Loucy (cell line): Measurements from ENCODE around the gene FSTL4.

Experiments
- H2AFZ ChIP-seq: fragments of 200-600 bp; sonication (generic); 2 replicates; pipeline ENCODE4 v1.6.0; 2016; ENCODE audit warnings: antibody characterized with exemption, mild to moderate bottlenecking, low read length, moderate library complexity
- H3F3A ChIP-seq: fragments of 200-600 bp; 2 replicates; pipeline ENCODE4 v1.6.0; 2016; ENCODE audit warnings: antibody characterized with exemption, low read depth, mild to moderate bottlenecking
- H3K27me3 ChIP-seq: fragments of 200-600 bp; sonication (generic); 2 replicates; pipeline ENCODE4 v1.6.1; 2014; ENCODE audit warnings: low read length, mild to moderate bottlenecking; ENCODE audit not compliant: insufficient read depth, poor library complexity, severe bottlenecking
- H3K36me3 ChIP-seq: fragments of 200-600 bp; sonication (generic); 2 replicates; pipeline ENCODE4 v1.6.1; 2016; ENCODE audit warnings: low read length; ENCODE audit not compliant: insufficient read depth
- H3K4me1 ChIP-seq: fragments of 200-600 bp; sonication (generic); 2 replicates; pipeline ENCODE4 v1.5.1; 2014; ENCODE audit warnings: low read length, mild to moderate bottlenecking; ENCODE audit not compliant: insufficient read depth, poor library complexity, severe bottlenecking
- H3K4me2 ChIP-seq: fragments of 200-600 bp; sonication (generic); 2 replicates; pipeline ENCODE4 v1.6.0; 2014; ENCODE audit warnings: antibody characterized with exemption, low read length, low read depth, mild to moderate bottlenecking; ENCODE audit not compliant: poor library complexity, severe bottlenecking
- H3K4me3 ChIP-seq: fragments of 200-600 bp; sonication (generic); 2 replicates; pipeline ENCODE4 v1.5.1; 2014; ENCODE audit warnings: low read length, mild to moderate bottlenecking, mixed read lengths; ENCODE audit not compliant: poor library complexity, severe bottlenecking
- H3K79me2 ChIP-seq: fragments of 200-600 bp; sonication (generic); 2 replicates; pipeline ENCODE4 v1.6.1; 2014; ENCODE audit warnings: low read length; ENCODE audit not compliant: insufficient read depth
- H3K9ac ChIP-seq: fragments of 200-600 bp; sonication (generic); 2 replicates; pipeline ENCODE4 v1.6.0; 2014; ENCODE audit warnings: mild to moderate bottlenecking, low read depth, low read length, moderate library complexity; ENCODE audit not compliant: poor library complexity, severe bottlenecking
- H3K9me2 ChIP-seq: fragments of 200-600 bp; sonication (generic); replicated peaks from 2 replicates; pipeline ENCODE4 v1.6.1; 2016; ENCODE audit warnings: low read depth, low read length, mixed read lengths
- H3K9me3 ChIP-seq: fragments of 200-600 bp; sonication (generic); 2 replicates; pipeline ENCODE4 v1.6.1; 2014; ENCODE audit warnings: mild to moderate bottlenecking, antibody characterized with exemption, low read length, low read depth; ENCODE audit not compliant: insufficient read depth
- H4K20me1 ChIP-seq: fragments of 200-600 bp; sonication (generic); 2 replicates; pipeline ENCODE4 v1.6.0; 2014; ENCODE audit warnings: antibody characterized with exemption, low read length, mild to moderate bottlenecking; ENCODE audit not compliant: insufficient read depth, poor library complexity, severe bottlenecking
- EZH2phosphoT487 ChIP-seq: fragments of 200-600 bp; IDR thresholded peaks from 2 replicates; pipeline ENCODE4 v1.6.1; 2018; ENCODE audit warnings: antibody characterized with exemption, mild to moderate bottlenecking, moderate library complexity, borderline replicate concordance
- TF ChIP-seq, protein P1 (sequence below): fragments of 200-600 bp; sonication (generic); conservative IDR thresholded peaks from 2 replicates; pipeline ENCODE4 v1.5.1; 2014; ENCODE audit warnings: mild to moderate bottlenecking, antibody characterized with exemption, low read length

FSTL4 gene

DNA sequence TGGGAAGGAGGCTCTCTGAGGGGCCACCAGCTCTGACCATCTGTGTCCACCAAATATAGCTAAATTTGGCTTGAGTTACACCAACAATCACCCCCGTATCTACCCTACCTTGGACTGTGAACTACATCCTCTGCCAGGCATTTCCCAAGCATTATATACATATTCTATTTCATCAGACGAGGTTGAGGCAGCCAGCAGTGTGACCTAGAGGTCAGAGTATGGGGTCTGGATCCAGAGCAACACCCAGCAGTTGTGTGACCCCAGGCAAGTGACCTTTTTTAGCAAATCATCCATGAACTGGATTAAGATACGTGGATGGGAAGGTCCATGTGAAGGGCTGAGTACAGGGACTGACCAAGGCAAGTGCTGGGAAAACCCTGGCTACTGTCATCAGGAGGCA, 379.9 kb downstream of the FSTL4 start:
- Histone ChIP-seq H3K4me3 (no peak overlapping the region), H3K4me1 (no peaks in the 10 kb centered on the region), H3K9me2 (no peaks in the 10 kb centered on the region), H3K9me3 (no peaks in the 10 kb centered on the region), H3K79me2 (no peaks in the 10 kb centered on the region), H2AFZ (no peak overlapping the region), H3K4me2 (no peak overlapping the region), H3K27me3 (no peaks in the 10 kb centered on the region), H3K36me3 (no peaks in the 10 kb centered on the region), H4K20me1 (no peaks in the 10 kb centered on the region), H3K9ac (no peak overlapping the region), H3F3A (no peaks in the 10 kb centered on the region)
- TF ChIP-seq EZH2phosphoT487 = no peak
- TF ChIP-seq, protein P1, sequence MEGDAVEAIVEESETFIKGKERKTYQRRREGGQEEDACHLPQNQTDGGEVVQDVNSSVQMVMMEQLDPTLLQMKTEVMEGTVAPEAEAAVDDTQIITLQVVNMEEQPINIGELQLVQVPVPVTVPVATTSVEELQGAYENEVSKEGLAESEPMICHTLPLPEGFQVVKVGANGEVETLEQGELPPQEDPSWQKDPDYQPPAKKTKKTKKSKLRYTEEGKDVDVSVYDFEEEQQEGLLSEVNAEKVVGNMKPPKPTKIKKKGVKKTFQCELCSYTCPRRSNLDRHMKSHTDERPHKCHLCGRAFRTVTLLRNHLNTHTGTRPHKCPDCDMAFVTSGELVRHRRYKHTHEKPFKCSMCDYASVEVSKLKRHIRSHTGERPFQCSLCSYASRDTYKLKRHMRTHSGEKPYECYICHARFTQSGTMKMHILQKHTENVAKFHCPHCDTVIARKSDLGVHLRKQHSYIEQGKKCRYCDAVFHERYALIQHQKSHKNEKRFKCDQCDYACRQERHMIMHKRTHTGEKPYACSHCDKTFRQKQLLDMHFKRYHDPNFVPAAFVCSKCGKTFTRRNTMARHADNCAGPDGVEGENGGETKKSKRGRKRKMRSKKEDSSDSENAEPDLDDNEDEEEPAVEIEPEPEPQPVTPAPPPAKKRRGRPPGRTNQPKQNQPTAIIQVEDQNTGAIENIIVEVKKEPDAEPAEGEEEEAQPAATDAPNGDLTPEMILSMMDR = no peak

DNA sequence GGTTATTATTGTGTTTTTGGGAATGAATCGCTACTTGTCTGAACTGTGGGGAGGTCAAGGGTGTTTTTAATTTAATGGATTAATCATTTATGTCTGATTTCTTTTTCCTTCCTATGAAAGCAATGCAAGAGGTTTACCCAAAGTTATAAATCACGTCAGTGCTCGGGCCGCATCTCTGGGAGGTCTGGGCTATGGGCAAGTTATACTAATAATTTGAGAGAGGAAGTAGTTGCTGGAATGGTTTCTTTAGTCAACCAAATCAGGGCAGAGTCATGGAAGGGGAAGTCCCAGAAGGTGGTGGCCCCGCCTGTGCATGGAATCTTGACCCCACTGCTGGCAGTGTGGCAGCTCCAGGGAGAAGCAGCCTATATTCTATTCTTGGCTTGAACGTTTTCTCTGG, 380.3 kb downstream of the FSTL4 start:
- Histone ChIP-seq H4K20me1 (no peaks in the 10 kb centered on the region), H2AFZ (no peak overlapping the region), H3K4me1 (no peaks in the 10 kb centered on the region), H3K4me3 (no peak overlapping the region), H3K9me3 (no peaks in the 10 kb centered on the region), H3K79me2 (no peaks in the 10 kb centered on the region), H3K9me2 (no peaks in the 10 kb centered on the region), H3K9ac (no peak overlapping the region), H3K36me3 (no peaks in the 10 kb centered on the region), H3K4me2 (no peak overlapping the region), H3K27me3 (no peaks in the 10 kb centered on the region), H3F3A (no peaks in the 10 kb centered on the region)
- no peak for TF ChIP-seq EZH2phosphoT487
- TF ChIP-seq, protein P1 = no peak

- H3K9ac ChIP-seq = no peak overlapping the region
- no peak for TF ChIP-seq EZH2phosphoT487
- TF ChIP-seq, protein P1 = no peak
- H2AFZ ChIP-seq = no peak overlapping the region
Measured at GRCh38 chr5:133230823-133231578, 381.3 kb downstream of the FSTL4 start.

More at GRCh38 chr5:133230823-133231578, 381.3 kb downstream of the FSTL4 start:
- Histone ChIP-seq H3K9me3 (no peaks in the 10 kb centered on the region), H3K4me1 (no peaks in the 10 kb centered on the region), H3K4me3 (no peak overlapping the region), H3K9me2 (no peaks in the 10 kb centered on the region), H3F3A (no peaks in the 10 kb centered on the region), H3K79me2 (no peaks in the 10 kb centered on the region), H3K4me2 (no peak overlapping the region), H3K27me3 (no peaks in the 10 kb centered on the region), H4K20me1 (no peaks in the 10 kb centered on the region), H3K36me3 (no peaks in the 10 kb centered on the region)
